ENCODE results near the gene RAB3GAP2. TPM values are rescaled to one million over a fixed set of nuclear protein-coding genes. Genes with fewer than 3 reads are reported as not detected.

Gene RAB3GAP2
- total RNA-seq, 1 donor from 2014 or later = 50.6 TPM

DNA sequence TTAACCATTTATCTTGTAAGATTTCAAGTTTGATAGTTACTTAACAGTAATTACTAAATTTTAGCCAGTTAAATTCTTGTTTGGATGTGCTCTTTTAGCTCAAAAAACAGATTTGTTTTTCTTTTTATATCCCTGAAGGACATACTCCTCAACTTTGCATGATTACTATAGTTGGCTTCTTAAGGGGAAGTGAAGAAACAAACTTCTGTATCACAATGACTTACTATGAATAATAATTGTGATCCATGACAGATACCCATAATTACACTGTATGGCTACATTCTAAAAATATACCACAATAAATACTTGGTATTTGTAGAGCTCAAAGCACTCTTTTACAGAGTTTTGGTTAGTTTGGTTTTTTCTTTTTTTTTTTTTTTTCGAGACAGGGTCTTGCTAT lies 122.5 kb downstream of the RAB3GAP2 start:
- no peak for DNase-seq (ENCODE audit: low spot score in 2 of 2, unreplicated experiment in 2 of 2)
- H3K27ac Mint-ChIP-seq = peak overlapping the region; percentile 25

DNA sequence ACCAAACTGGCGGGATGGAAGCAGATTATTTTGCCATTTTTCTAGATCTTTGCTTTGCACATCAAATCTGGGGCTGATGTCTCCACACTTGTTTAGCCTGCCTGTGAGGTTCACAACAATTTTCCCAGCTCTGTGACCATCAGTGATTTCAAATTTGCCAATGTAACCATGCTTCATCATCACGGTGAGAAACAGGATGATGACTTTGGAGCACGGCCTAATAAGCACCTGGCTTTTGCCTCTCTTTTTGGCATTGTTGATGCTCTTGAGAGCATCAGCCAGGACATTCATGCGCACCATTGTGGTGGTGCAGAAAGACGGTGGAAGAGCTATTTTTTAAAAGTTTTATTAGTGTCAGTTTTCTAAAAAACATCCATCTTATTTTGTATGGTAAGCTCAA lies 128.2 kb downstream of the RAB3GAP2 start:
- Mint-ChIP-seq H3K27me3 (ENCODE audit: low read depth) (no peaks in the 10 kb centered on the region), H3K27ac (no peak overlapping the region), H3K36me3 (peaks cover 43% of the 10 kb centered on the region), H3K9me3 (peaks cover 3% of the 10 kb centered on the region), H3K4me1 (no peaks in the 10 kb centered on the region), H3K4me3 (no peak overlapping the region)
- TF ChIP-seq, protein P1, sequence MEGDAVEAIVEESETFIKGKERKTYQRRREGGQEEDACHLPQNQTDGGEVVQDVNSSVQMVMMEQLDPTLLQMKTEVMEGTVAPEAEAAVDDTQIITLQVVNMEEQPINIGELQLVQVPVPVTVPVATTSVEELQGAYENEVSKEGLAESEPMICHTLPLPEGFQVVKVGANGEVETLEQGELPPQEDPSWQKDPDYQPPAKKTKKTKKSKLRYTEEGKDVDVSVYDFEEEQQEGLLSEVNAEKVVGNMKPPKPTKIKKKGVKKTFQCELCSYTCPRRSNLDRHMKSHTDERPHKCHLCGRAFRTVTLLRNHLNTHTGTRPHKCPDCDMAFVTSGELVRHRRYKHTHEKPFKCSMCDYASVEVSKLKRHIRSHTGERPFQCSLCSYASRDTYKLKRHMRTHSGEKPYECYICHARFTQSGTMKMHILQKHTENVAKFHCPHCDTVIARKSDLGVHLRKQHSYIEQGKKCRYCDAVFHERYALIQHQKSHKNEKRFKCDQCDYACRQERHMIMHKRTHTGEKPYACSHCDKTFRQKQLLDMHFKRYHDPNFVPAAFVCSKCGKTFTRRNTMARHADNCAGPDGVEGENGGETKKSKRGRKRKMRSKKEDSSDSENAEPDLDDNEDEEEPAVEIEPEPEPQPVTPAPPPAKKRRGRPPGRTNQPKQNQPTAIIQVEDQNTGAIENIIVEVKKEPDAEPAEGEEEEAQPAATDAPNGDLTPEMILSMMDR (IDR thresholded peaks at IDR 0.05; ENCODE audit: unreplicated experiment) = no peak
- no peak for DNase-seq (ENCODE audit: low spot score in 2 of 2, unreplicated experiment in 2 of 2)

More for the DNA sequence above, 122.5 kb downstream of the RAB3GAP2 start:
- no peak overlapping the region for H3K4me3 Mint-ChIP-seq
- no peaks in the 10 kb centered on the region for H3K4me1 Mint-ChIP-seq
- peaks cover 29% of the 10 kb centered on the region for H3K36me3 Mint-ChIP-seq
- no peaks in the 10 kb centered on the region for H3K27me3 Mint-ChIP-seq (ENCODE audit: low read depth)
- no peaks in the 10 kb centered on the region for H3K9me3 Mint-ChIP-seq
- TF ChIP-seq, protein P1 (IDR thresholded peaks at IDR 0.05; ENCODE audit: unreplicated experiment) = no peak

DNA sequence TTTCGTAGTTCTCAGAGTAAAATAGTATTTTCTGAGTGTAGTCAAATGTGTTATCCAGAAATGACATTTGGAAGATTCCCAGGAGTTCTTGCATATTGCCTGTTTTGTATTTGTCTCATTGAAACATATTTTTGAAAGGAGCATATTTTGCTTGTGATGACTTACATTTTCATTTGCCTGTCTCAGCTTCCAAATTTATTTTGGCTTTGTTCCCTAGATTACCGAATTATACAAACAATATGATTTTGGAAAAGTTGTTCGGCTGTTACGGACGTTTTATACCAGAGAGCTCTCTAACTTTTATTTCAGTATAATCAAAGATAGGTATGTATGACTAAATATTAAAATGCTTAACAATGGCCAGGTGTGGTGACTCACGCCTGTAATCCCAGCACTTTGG lies 132.3 kb downstream of the RAB3GAP2 start:
- Mint-ChIP-seq H3K9me3 (peaks cover 3% of the 10 kb centered on the region), H3K36me3 (peaks cover 41% of the 10 kb centered on the region), H3K4me1 (no peaks in the 10 kb centered on the region), H3K4me3 (no peak overlapping the region), H3K27ac (no peak overlapping the region), H3K27me3 (ENCODE audit: low read depth) (no peaks in the 10 kb centered on the region)
- no peak for DNase-seq (ENCODE audit: low spot score in 2 of 2, unreplicated experiment in 2 of 2)
- TF ChIP-seq, protein P1 (IDR thresholded peaks at IDR 0.05; ENCODE audit: unreplicated experiment) = no peak

DNA sequence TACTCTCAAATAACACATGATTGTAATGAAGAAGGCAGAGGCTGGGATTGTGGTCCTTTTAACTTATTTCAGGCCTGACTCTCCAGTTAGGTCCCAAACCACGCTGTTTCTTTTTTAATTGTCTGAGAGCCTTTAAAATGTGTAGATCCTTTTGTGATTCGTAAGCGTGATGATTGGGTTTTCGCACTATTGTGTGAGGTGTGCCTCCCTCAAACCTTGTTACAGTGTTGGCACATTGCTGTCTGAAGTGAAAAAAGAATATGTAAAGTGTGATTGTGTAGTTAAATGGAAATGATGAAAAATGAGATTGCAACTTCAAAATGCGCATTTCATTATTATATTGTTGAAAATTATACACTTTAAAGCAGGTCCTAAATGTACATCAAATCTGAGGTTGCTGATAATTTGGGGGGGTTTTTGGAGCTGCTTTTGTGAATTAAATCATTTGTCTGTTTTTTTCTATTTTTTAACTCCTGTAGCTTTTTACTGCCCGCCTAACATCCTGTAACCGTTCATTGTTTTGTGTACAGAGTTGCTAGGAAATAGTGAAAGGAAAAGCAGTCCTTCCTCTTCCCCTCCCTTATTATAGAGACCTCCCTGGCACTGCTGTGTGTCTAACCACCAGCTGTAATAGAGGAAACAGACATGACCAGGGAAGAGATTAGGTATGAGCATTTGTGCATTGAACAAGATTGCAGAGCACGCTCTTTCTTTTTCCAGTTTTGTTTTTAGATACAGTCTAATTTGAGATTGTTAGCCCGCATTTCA lies 135.1 kb downstream of the RAB3GAP2 start:
- Mint-ChIP-seq H3K27me3 (ENCODE audit: low read depth) (no peaks in the 10 kb centered on the region), H3K36me3 (peaks cover 50% of the 10 kb centered on the region), H3K9me3 (peaks cover 3% of the 10 kb centered on the region), H3K4me1 (no peaks in the 10 kb centered on the region), H3K4me3 (no peak overlapping the region), H3K27ac (no peak overlapping the region)
- TF ChIP-seq, protein P1 (IDR thresholded peaks at IDR 0.05; ENCODE audit: unreplicated experiment) = no peak
- no peak for DNase-seq (ENCODE audit: low spot score in 2 of 2, unreplicated experiment in 2 of 2)

DNA sequence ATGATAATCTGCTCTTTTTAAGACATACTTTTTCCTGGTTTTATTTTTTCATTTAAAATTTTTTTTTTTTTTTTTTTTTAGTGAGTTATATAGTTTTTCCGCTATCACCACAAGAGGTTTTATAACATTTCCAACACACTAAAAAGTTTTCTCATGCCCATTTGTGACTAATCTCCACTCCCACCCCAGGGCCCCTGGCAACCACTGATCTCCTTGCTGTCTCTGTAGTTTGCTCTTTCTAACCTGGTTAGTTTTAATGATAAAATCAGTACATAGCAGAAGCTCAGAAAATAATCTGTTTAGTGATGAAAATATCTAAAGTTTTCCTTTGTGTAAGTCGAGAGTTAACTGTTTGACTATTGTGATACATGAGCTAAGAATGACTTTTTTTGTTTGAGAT lies 136.5 kb downstream of the RAB3GAP2 start:
- TF ChIP-seq, protein P1 (IDR thresholded peaks at IDR 0.05; ENCODE audit: unreplicated experiment) = no peak
- peak overlapping the region; percentile 43 for H3K27ac Mint-ChIP-seq
- no peaks in the 10 kb centered on the region for H3K4me1 Mint-ChIP-seq
- DNase-seq (ENCODE audit: low spot score in 2 of 2, unreplicated experiment in 2 of 2) = no peak
- H3K27me3 Mint-ChIP-seq (ENCODE audit: low read depth) = no peaks in the 10 kb centered on the region
- no peak overlapping the region for H3K4me3 Mint-ChIP-seq
- H3K9me3 Mint-ChIP-seq = no peaks in the 10 kb centered on the region
- H3K36me3 Mint-ChIP-seq = peaks cover 41% of the 10 kb centered on the region

Data from mesothelial cell of epicardium (in vitro differentiated cells).